ENCODE data around the gene ZBTB21. TPM values are rescaled to one million over a fixed set of nuclear protein-coding genes. Genes with fewer than 3 reads are reported as not detected.
"Not testable (repeated sequence)": the region's sequence is repeated elsewhere in the genome, so short reads cannot be mapped to it uniquely, and the experiment has no call there.

The ZBTB21 gene
- total RNA-seq, 1 donor from 2014 or later: 38.1 TPM

GRCh38 chr21:41958886-41959563 is 51.1 kb downstream of the ZBTB21 start:
- Mint-ChIP-seq H3K4me3 (no peak overlapping the region), H3K27me3 (peaks cover 20% of the 10 kb centered on the region), H3K36me3 (ENCODE audit: low read depth) (no peaks in the 10 kb centered on the region), H3K4me1 (peaks cover 13% of the 10 kb centered on the region), H3K9me3 (no peaks in the 10 kb centered on the region), H3K27ac (no peak overlapping the region)
- intact Hi-C loops (cut with micrococcal nuclease): loop anchor here (5.0 kb wide), 1 partner anchor 43 kb away; no protein-coding TSS in a partner anchor
- DNase-seq: no peak

- H3K27ac Mint-ChIP-seq: no peak overlapping the region
- H3K36me3 Mint-ChIP-seq (ENCODE audit: low read depth): no peaks in the 10 kb centered on the region
- intact Hi-C loops (cut with micrococcal nuclease): loop anchor here (5.0 kb wide), 1 partner anchor 44 kb away; no protein-coding TSS in a partner anchor
- H3K4me3 Mint-ChIP-seq: no peak overlapping the region
- peaks cover 13% of the 10 kb centered on the region for H3K4me1 Mint-ChIP-seq
- no peak for DNase-seq
- peaks cover 20% of the 10 kb centered on the region for H3K27me3 Mint-ChIP-seq
- no peaks in the 10 kb centered on the region for H3K9me3 Mint-ChIP-seq
Measured at GRCh38 chr21:41957991-41958766, 52.0 kb downstream of the ZBTB21 start.

GRCh38 chr21:41956926-41957729 is 53.0 kb downstream of the ZBTB21 start:
- peaks cover 19% of the 10 kb centered on the region for H3K4me1 Mint-ChIP-seq
- H3K9me3 Mint-ChIP-seq: no peaks in the 10 kb centered on the region
- intact Hi-C loops (cut with micrococcal nuclease): loop anchor here (5.0 kb wide), 1 partner anchor 45 kb away; no protein-coding TSS in a partner anchor
- H3K27ac Mint-ChIP-seq: no peak overlapping the region
- no peak overlapping the region for H3K4me3 Mint-ChIP-seq
- no peak for DNase-seq
- H3K36me3 Mint-ChIP-seq (ENCODE audit: low read depth): no peaks in the 10 kb centered on the region
- peaks cover 25% of the 10 kb centered on the region for H3K27me3 Mint-ChIP-seq

- intact Hi-C loops (cut with micrococcal nuclease): loop anchor here (5.0 kb wide), 1 partner anchor 47 kb away; no protein-coding TSS in a partner anchor
- Mint-ChIP-seq H3K27ac (no peak overlapping the region), H3K4me1 (peaks cover 14% of the 10 kb centered on the region), H3K36me3 (ENCODE audit: low read depth) (no peaks in the 10 kb centered on the region), H3K27me3 (peaks cover 22% of the 10 kb centered on the region), H3K9me3 (no peaks in the 10 kb centered on the region), H3K4me3 (no peak overlapping the region)
- DNase-seq: no peak
Measured at GRCh38 chr21:41955516-41955915, 54.6 kb downstream of the ZBTB21 start.

GRCh38 chr21:41954654-41955499 is 55.3 kb downstream of the ZBTB21 start:
- Mint-ChIP-seq H3K36me3 (ENCODE audit: low read depth) (no peaks in the 10 kb centered on the region), H3K4me1 (peaks cover 14% of the 10 kb centered on the region), H3K27me3 (peaks cover 20% of the 10 kb centered on the region), H3K4me3 (peak overlapping the region; percentile 50), H3K9me3 (no peaks in the 10 kb centered on the region), H3K27ac (peak overlapping the region; percentile 34)
- intact Hi-C loops (cut with micrococcal nuclease): loop anchor here (5.0 kb wide), 1 partner anchor 47 kb away; no protein-coding TSS in a partner anchor
- no peak for DNase-seq

GRCh38 chr21:41953831-41954653 is 56.1 kb downstream of the ZBTB21 start, which contains the start of gene C2CD2:
TSS of gene C2CD2 (minus strand) at chr21:41954018. CDS start at chr21:41953648, 370 bp downstream.
- H3K4me3 Mint-ChIP-seq: peak within 1 kb of the TSS; percentile 61
- H3K27me3 Mint-ChIP-seq: peaks cover 20% of the 10 kb centered on the region
- intact Hi-C loops (cut with micrococcal nuclease): no loop called here
- H3K27ac Mint-ChIP-seq: peak within 1 kb of the TSS; percentile 34
- H3K4me1 Mint-ChIP-seq: peaks cover 14% of the 10 kb centered on the region
- no peaks in the 10 kb centered on the region for H3K36me3 Mint-ChIP-seq (ENCODE audit: low read depth)
- H3K9me3 Mint-ChIP-seq: no peaks in the 10 kb centered on the region
- peak; percentile 66 for DNase-seq

- peak overlapping the region; percentile 61 for H3K4me3 Mint-ChIP-seq
- DNase-seq: peak; percentile 61
- intact Hi-C loops (cut with micrococcal nuclease): no loop called here
Measured at GRCh38 chr21:41953249-41953830, 56.8 kb downstream of the ZBTB21 start.

GRCh38 chr21:41952568-41953248 is 57.5 kb downstream of the ZBTB21 start:
- H3K9me3 Mint-ChIP-seq: no peaks in the 10 kb centered on the region
- no peak for DNase-seq
- peak overlapping the region; percentile 61 for H3K4me3 Mint-ChIP-seq
- peak overlapping the region; percentile 23 for H3K27ac Mint-ChIP-seq
- peaks cover 14% of the 10 kb centered on the region for H3K4me1 Mint-ChIP-seq
- H3K27me3 Mint-ChIP-seq: peaks cover 20% of the 10 kb centered on the region
- H3K36me3 Mint-ChIP-seq (ENCODE audit: low read depth): no peaks in the 10 kb centered on the region
- intact Hi-C loops (cut with micrococcal nuclease): no loop called here

More at GRCh38 chr21:41953249-41953830, 56.8 kb downstream of the ZBTB21 start:
- H3K9me3 Mint-ChIP-seq: no peaks in the 10 kb centered on the region
- no peak overlapping the region for H3K27ac Mint-ChIP-seq
- no peaks in the 10 kb centered on the region for H3K36me3 Mint-ChIP-seq (ENCODE audit: low read depth)
- peaks cover 14% of the 10 kb centered on the region for H3K4me1 Mint-ChIP-seq
- H3K27me3 Mint-ChIP-seq: peaks cover 20% of the 10 kb centered on the region

- H3K27ac Mint-ChIP-seq: no peak overlapping the region
Measured at GRCh38 chr21:41951876-41952567, 58.1 kb downstream of the ZBTB21 start.

GRCh38 chr21:41950941-41951351 is 59.2 kb downstream of the ZBTB21 start:
- no peak overlapping the region for H3K4me3 Mint-ChIP-seq
- no peak overlapping the region for H3K27ac Mint-ChIP-seq
- intact Hi-C loops (cut with micrococcal nuclease): no loop called here

More at GRCh38 chr21:41951876-41952567, 58.1 kb downstream of the ZBTB21 start:
- Mint-ChIP-seq H3K9me3 (no peaks in the 10 kb centered on the region), H3K4me1 (peaks cover 11% of the 10 kb centered on the region), H3K36me3 (ENCODE audit: low read depth) (no peaks in the 10 kb centered on the region), H3K4me3 (peak overlapping the region; percentile 61), H3K27me3 (peaks cover 20% of the 10 kb centered on the region)
- no peak for DNase-seq
- intact Hi-C loops (cut with micrococcal nuclease): no loop called here

GRCh38 chr21:41949631-41950030 is 60.5 kb downstream of the ZBTB21 start:
- DNase-seq; H3K9me3 Mint-ChIP-seq; intact Hi-C loops (cut with micrococcal nuclease); H3K36me3 Mint-ChIP-seq (ENCODE audit: low read depth); H3K4me3 Mint-ChIP-seq; H3K27ac Mint-ChIP-seq: not testable (repeated sequence)
- peaks cover 10% of the 10 kb centered on the region for H3K4me1 Mint-ChIP-seq
- H3K27me3 Mint-ChIP-seq: peaks cover 20% of the 10 kb centered on the region

More at GRCh38 chr21:41950941-41951351, 59.2 kb downstream of the ZBTB21 start:
- Mint-ChIP-seq H3K27me3 (peaks cover 20% of the 10 kb centered on the region), H3K9me3 (no peaks in the 10 kb centered on the region), H3K36me3 (ENCODE audit: low read depth) (no peaks in the 10 kb centered on the region), H3K4me1 (peaks cover 11% of the 10 kb centered on the region)
- DNase-seq: no peak

Measured in activated CD4-positive, alpha-beta T cell treated with anti-CD3 and anti-CD28 coated beads, Interleukin-2, amount 10 ng/mL, durations not matched to agents 24 days and 14 days (primary cell).